ENCODE data around the gene WWOX.

WWOX gene

DNA sequence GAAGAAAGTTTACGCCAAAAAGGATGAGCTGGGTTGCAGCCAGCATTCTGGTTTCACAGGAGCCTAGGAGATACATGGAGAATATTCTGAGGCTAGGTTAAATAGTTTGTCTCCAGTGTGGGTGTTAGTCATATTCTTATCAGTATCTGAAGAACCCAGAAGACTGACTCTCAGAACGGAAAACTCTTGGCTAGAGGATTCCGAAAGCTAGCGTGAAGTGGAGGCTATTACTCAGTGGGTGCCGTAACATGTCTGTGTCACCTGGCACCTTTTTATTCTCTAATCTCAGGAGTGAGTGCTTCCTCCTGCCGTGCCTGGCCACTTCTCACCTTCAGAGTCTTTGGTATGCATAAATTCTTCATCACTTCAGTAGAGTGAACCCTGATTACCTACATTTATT is 199.5 kb downstream of the WWOX start:
- H3K4me3 ChIP-seq (replicated peaks in 1 of 2; ENCODE audit: low read depth in 2 of 2, low read length in 2 of 2): no peak overlapping the region
- no peak for DNase-seq (ENCODE audit: low read depth in 2 of 2)
- TF ChIP-seq, protein P1, sequence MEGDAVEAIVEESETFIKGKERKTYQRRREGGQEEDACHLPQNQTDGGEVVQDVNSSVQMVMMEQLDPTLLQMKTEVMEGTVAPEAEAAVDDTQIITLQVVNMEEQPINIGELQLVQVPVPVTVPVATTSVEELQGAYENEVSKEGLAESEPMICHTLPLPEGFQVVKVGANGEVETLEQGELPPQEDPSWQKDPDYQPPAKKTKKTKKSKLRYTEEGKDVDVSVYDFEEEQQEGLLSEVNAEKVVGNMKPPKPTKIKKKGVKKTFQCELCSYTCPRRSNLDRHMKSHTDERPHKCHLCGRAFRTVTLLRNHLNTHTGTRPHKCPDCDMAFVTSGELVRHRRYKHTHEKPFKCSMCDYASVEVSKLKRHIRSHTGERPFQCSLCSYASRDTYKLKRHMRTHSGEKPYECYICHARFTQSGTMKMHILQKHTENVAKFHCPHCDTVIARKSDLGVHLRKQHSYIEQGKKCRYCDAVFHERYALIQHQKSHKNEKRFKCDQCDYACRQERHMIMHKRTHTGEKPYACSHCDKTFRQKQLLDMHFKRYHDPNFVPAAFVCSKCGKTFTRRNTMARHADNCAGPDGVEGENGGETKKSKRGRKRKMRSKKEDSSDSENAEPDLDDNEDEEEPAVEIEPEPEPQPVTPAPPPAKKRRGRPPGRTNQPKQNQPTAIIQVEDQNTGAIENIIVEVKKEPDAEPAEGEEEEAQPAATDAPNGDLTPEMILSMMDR (IDR thresholded peaks at IDR 0.05; ENCODE audit: low read depth, low read length): no peak

DNA sequence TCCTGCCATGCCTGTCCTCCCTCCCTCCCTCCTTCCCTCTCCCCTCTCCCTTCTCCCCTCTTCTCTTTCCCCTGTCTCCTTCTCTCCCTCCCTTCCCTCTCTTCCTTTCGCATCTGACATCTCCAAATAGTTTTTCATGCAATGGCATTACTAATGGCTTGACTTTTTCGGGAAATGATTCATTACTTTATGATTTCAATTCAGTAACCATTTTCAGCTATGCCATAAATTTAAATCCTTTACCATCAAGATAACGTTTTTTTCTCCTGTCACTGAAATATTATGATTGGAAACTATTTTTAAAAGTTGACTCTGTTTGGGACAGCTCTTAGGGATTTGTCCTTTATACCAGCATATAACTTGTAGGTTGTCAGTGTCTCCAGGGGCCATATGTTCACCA is 201.0 kb downstream of the WWOX start:
- DNase-seq (ENCODE audit: low read depth in 2 of 2): no peak
- TF ChIP-seq, protein P1 (IDR thresholded peaks at IDR 0.05; ENCODE audit: low read depth, low read length): no peak
- no peak overlapping the region for H3K4me3 ChIP-seq (replicated peaks in 1 of 2; ENCODE audit: low read depth in 2 of 2, low read length in 2 of 2)

DNA sequence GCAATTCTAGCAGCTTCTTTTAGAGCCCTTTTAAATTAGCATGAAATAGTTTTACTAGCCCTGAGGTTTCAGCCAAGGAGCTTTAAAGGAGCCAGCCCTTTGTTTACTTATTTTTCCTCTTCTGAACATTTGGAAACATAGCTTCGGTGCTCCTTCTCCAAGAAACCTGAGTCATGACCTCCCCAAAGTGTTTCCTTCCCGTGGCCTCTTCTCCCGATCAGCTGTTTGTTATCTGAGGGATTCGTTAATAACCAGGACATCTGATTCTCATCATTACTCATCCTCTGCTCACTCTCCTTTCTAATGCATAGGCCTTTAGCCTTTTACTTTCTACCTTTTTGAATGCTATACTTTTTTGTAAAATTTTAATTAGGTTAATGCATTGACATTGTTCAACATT is 204.5 kb downstream of the WWOX start:
- H3K4me3 ChIP-seq (replicated peaks in 1 of 2; ENCODE audit: low read depth in 2 of 2, low read length in 2 of 2): no peak overlapping the region
- DNase-seq (ENCODE audit: low read depth in 2 of 2): no peak
- TF ChIP-seq, protein P1 (IDR thresholded peaks at IDR 0.05; ENCODE audit: low read depth, low read length): no peak

- TF ChIP-seq, protein P1 (IDR thresholded peaks at IDR 0.05; ENCODE audit: low read depth, low read length): no peak
- no peak overlapping the region for H3K4me3 ChIP-seq (replicated peaks in 1 of 2; ENCODE audit: low read depth in 2 of 2, low read length in 2 of 2)
- DNase-seq (ENCODE audit: low read depth in 2 of 2): no peak
These were observed 206.9 kb downstream of the WWOX start for GRCh38 chr16:78306361-78306760.

DNA sequence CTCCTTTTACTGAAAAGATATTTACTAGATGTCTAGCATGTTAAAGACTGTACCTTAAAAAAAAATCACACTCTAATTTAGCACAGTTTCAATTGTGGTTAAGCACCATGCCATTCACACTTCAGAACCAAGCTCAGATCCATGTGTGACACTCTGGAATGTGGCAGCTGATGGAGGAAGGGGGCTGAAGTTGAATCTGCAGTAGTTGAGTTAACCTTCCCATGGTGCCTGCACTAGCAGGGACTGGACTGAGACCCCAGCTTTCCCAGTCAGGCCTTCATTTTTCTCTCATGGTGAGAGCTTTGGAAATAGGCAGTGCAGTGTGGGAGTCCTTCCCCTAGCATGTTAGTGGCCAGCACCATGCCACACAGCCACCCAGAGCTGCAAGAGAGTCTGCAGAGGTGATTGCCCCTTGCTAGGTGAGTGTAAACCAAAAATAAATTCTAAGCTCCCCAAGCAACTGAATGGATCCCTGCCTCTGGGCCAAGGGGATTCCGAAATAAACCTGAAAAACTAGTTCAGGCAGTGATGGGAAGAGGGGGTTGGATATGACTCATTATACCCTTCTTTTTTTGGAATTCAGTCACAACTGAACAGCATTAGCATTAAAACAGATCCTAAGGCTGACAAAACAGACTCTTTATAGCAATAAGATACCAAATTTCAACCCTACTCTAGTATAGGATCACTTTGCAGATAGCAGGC is 208.5 kb downstream of the WWOX start:
- no peak for DNase-seq (ENCODE audit: low read depth in 2 of 2)
- H3K4me3 ChIP-seq (replicated peaks in 1 of 2; ENCODE audit: low read depth in 2 of 2, low read length in 2 of 2): no peak overlapping the region
- TF ChIP-seq, protein P1 (IDR thresholded peaks at IDR 0.05; ENCODE audit: low read depth, low read length): no peak

GRCh38 chr16:78309763-78310162 is 210.3 kb downstream of the WWOX start:
- no peak for DNase-seq (ENCODE audit: low read depth in 2 of 2)
- TF ChIP-seq, protein P1 (IDR thresholded peaks at IDR 0.05; ENCODE audit: low read depth, low read length): no peak
- no peak overlapping the region for H3K4me3 ChIP-seq (replicated peaks in 1 of 2; ENCODE audit: low read depth in 2 of 2, low read length in 2 of 2)

- TF ChIP-seq, protein P1 (IDR thresholded peaks at IDR 0.05; ENCODE audit: low read depth, low read length): no peak
- no peak overlapping the region for H3K4me3 ChIP-seq (replicated peaks in 1 of 2; ENCODE audit: low read depth in 2 of 2, low read length in 2 of 2)
- no peak for DNase-seq (ENCODE audit: low read depth in 2 of 2)
These were observed 210.7 kb downstream of the WWOX start for GRCh38 chr16:78310196-78310595.
